SK-N-SH (cell line): ENCODE measurements around the gene KCNK16.

Experiments used
- CTCF ChIP-seq: fragments of 200-600 bp; sonication (generic); IDR thresholded peaks from 2 replicates; pipeline ENCODE4 v1.6.1; 2017; ENCODE audit warnings: antibody characterized with exemption, mild to moderate bottlenecking, moderate library complexity
- EP300 ChIP-seq, 2 experiments: IDR thresholded peaks; 2 replicates each; pipeline versions ENCODE4 v1.4.0 to v1.6.1; 2012; ENCODE audit warnings: borderline replicate concordance in 1 of 2, low read depth in 1 of 2, low read length in 1 of 2
- GABPA ChIP-seq: IDR thresholded peaks from 2 replicates; pipeline ENCODE4 v1.4.0; 2012; ENCODE audit warnings: low read depth, mild to moderate bottlenecking
- POLR2AphosphoS5 ChIP-seq: IDR thresholded peaks from 2 replicates; pipeline ENCODE4 v1.6.1; 2012; ENCODE audit warnings: low read depth, low read length
- RAD21 ChIP-seq: IDR thresholded peaks from 2 replicates; pipeline ENCODE4 v1.6.1; 2012; ENCODE audit warnings: mild to moderate bottlenecking, low read length
- REST ChIP-seq: IDR thresholded peaks from 2 replicates; pipeline ENCODE4 v1.6.1; 2012; ENCODE audit warnings: mild to moderate bottlenecking, low read depth, low read length, moderate library complexity
- SIN3A ChIP-seq: IDR thresholded peaks from 2 replicates; pipeline ENCODE4 v1.6.1; 2012; ENCODE audit warnings: low read depth, mild to moderate bottlenecking, low read length, moderate library complexity, borderline replicate concordance
- SMC3 ChIP-seq: IDR thresholded peaks from 2 replicates; pipeline ENCODE4 v1.6.1; 2012; ENCODE audit warnings: low read depth, low read length, improper control_type of control experiment
- TAF1 ChIP-seq: IDR thresholded peaks from 2 replicates; pipeline ENCODE4 v1.6.1; 2012; ENCODE audit warnings: low read depth, mild to moderate bottlenecking, low read length, moderate library complexity, borderline replicate concordance
- TCF12 ChIP-seq: IDR thresholded peaks from 2 replicates; pipeline ENCODE4 v1.4.0; 2012
- USF2 ChIP-seq: fragments of 150-350 bp; IDR thresholded peaks from 2 replicates; pipeline ENCODE4 v1.6.1; 2017; ENCODE audit warnings: antibody characterized with exemption, low read length, low read depth, borderline replicate concordance

- TF ChIP-seq TAF1 = no peak
- TF ChIP-seq CTCF = no peak
- TF ChIP-seq SIN3A = no peak
- TF ChIP-seq TCF12 = no peak
- TF ChIP-seq POLR2AphosphoS5 = no peak
- TF ChIP-seq RAD21 = no peak
- TF ChIP-seq REST = no peak
- TF ChIP-seq GABPA = no peak
- TF ChIP-seq USF2 = no peak
- no peak for TF ChIP-seq SMC3
- TF ChIP-seq EP300 (IDR thresholded peaks at IDR 0.05; ENCODE audit: borderline replicate concordance in 1 of 2, low read depth in 1 of 2, low read length in 1 of 2) = no peak
These were observed 7.6 kb upstream of the KCNK16 start for GRCh38 chr6:39330057-39330456.
